ENCODE results near the gene SNCA.

Gene SNCA

GRCh38 chr4:89752932-89753598 lies 83.9 kb downstream of the SNCA start:
- peak; percentile 84 for DNase-seq

GRCh38 chr4:89751416-89751815 lies 85.5 kb downstream of the SNCA start:
- no peak for DNase-seq

DNA sequence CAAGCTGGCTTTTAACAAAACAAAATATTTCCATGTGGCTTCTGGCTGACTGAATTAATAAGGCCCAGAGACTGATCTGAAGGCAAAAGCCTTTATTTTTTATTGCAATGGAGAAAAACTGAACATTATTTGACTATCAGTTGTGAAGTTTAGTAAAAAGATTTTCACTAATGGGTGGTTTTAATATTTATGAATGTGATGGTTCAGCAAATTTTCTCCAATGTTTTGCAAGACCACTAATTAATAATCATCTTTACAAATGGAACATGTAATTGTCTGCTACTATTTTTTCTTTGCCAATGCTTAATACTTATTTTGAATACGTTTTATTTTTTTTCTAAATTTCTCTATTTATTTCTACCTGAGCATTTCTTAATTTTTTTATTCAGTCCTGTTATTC lies 90.6 kb downstream of the SNCA start:
- no peak for DNase-seq

- DNase-seq = no peak
These were observed 91.3 kb downstream of the SNCA start for GRCh38 chr4:89745708-89746107.

DNA sequence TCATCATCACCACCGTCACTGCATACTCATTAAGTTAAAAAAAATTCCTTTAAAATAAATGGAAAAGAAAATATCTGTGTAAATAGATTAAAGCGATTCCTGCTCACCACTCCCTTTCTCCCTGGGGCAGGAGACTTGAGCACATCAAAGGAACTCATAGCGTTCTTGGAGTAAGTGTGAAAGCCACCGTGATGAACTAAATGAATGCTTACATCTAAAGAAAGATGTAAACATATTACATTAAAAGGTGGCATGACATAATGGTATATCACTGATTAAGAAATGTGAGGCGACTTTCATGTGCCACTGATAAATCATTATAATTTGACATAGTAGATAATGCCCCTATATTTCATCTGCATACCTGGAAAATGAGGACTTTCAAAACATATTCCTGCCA lies 92.0 kb downstream of the SNCA start:
- no peak for DNase-seq

DNA sequence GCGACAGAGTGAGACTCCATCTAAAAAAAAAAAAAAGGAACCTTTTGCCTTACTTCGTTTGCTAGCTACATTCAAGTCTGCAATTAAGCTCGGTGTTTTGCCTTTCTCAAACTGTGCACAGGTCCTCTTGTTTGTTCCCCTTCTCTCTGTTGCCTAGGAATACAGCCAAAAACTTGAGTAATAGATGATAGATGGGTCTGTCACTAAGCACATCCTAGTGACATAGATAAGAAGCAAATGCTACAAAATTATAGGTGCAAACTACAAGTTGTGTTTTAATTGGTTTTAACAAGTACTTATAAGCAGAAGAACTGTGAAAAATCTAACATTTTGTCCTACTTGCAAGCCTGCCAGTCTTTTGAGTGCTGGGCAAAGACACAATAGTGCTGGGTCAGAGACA lies 95.2 kb downstream of the SNCA start:
- DNase-seq = no peak

DNA sequence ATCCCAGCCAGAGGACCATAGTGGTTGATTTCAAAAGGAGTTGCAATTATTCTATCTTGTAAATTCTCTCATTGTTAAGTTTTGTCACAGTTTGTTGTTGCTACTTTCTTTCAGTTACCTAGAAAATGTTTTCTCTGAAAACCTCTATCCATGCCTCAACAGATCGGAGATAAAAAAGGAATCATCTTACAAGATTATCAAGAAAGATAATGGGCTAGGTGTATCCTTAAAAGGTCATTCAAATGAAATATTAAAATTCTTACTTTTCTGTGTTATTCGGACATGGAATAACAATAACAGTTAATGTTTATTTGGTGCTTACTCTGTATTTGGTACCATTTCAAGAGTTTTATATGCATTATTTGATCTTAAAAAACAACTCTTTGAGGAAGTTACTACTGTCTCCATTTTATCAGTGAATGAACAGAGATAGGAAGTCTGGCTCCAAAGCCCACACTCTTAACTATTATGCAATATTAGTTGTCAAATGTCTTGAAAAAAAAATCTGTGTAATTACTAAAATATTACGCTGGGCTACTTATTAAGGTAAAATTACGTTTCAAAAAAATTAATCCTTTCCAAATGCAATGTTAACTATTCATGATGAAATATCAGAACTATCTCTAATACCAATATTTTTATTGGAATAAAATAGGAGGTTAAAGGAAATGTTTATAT lies 97.5 kb downstream of the SNCA start:
- DNase-seq = no peak

DNA sequence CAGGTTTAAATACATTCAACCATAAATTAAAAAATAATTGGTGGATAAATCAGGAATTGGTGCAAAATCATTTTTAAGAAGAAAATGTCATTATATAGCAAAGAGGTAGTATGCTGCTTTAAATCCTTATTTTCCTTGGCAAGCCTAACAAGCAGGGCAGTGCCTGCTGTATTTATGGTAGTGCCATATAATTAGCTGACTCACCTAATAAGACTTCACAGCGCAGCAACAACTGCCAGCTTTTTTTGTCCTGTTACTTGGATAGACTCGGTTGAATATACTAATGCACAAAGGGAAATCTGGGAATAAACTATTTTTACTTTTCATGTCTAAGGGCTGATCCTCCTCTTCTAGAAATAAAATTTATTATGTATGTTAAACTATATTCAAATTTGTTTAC lies 99.1 kb downstream of the SNCA start:
- peak; percentile 13 for DNase-seq

GRCh38 chr4:89733946-89734345 lies 103.0 kb downstream of the SNCA start:
- DNase-seq = no peak

DNA sequence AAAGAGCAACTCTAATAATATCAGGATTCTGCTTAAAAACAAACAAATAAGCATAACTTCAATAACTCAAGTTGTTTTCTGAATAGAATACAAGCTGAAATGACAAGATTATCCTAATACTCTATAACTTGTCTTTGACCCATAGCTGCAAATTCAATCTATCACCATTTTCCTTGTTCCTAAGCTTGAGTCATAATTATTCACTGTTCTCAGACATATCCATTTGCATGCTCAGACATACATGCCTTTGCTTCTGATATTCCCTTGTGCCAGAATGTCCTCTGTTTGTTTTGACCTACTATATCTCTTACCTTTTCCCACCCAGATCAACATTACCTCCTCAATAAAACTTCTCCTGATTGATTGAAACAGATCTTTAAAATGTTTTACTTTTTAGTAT lies 109.7 kb downstream of the SNCA start:
- DNase-seq = no peak

- DNase-seq = peak; percentile 15
These were observed 111.7 kb downstream of the SNCA start for GRCh38 chr4:89725268-89725667.

- peak; percentile 88 for DNase-seq
These were observed 112.2 kb downstream of the SNCA start for GRCh38 chr4:89724716-89725115.

DNA sequence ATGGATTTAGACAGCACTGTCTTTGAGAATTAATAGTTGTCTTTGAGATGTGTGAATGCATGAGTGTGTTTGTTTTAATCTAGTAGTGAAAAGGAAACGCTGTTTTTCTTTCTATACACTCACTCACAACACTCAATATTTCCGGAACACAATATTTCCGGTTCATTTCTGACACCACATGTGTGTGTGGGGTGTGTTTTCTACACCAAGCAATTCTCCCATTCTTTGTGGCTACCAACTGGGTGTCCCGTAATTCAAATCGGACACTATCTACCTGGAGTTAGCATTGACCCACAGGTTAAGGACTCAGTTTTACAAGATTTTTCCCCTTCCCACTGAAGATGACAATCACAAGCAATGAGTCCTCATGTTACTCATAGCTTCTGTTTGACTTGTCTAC lies 113.9 kb downstream of the SNCA start:
- DNase-seq = no peak

GRCh38 chr4:89722517-89722916 lies 114.4 kb downstream of the SNCA start:
- no peak for DNase-seq

DNA sequence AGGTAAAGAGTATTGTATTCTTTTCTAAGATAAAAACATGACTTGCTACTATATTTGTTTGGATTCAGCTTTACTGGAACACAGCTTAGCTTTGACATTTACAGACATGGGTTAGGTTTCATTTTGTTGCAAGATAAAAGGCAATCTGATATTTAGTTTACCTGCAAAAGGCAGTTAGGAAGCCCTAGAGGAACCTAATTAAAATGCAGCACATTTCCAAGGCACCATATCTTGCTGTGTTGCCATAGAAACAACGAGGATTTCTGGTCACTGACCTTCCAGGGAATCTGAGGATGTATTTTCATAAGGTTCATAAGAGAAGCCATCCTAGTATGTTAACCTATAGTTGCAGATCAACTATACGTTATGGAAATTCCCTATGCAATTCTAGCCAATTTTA lies 116.0 kb downstream of the SNCA start:
- DNase-seq = no peak

DNA sequence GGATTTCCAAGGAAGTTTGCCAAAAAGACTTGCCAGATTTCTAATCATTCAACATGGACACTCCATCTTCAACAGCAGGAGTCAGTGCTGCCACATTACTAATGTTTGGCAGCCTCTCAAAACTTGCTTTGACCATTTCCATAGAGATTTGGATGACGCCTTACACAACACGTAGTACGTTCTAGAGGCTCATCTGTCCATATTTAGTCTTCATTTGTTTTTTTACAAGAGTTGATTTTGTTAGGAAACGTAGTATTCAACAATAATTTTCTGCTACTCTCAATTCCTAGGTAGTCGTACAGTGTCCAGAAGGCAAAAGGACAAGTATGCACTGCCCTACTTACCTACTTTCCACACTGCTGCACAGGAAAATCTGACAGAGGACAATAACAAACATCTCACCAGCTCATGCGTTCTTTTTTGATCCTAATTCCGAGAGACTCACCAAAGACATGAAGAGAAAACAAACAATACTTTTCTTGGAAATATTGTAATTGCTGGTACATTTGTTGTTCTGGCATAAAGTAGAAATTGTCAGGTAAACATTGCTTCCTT lies 117.3 kb downstream of the SNCA start:
- no peak for DNase-seq

DNA sequence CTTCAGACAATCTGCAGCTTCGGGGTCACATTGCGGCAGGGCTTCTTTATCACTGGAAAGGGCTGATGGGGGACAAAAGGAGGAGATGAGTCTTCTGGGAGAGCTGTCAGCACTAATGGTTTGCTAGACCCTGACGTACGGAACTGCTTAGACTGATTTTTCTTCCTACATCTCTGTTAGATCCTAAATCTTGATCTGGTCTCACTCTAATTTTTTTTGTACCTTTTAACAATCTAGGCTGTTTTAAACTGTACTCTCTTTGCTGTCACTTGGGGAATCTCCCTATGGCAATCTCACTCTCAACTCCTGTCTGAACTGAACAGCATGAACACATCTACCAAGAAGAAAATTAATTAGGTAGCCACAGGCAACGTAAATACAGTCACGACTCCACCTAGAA lies 120.1 kb downstream of the SNCA start:
- no peak for DNase-seq

DNA sequence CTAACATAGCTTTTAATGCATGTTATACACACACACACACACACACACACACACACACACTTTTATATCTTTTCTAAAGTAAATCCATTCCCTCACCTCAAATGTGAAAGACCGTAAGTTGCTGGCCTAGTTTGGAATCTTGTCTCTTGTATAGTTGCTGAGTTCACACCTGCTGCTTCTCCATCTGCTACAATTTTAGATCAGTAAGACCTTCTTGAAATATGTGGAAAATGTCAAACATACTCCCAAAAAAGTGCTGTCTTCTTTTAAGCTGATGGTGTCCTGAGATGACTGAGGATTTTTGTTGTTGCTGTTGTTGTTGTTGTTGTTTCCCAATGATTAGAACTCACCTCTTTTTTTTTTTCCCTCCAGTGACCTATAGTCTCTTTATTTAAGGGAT lies 121.3 kb downstream of the SNCA start:
- no peak for DNase-seq

DNA sequence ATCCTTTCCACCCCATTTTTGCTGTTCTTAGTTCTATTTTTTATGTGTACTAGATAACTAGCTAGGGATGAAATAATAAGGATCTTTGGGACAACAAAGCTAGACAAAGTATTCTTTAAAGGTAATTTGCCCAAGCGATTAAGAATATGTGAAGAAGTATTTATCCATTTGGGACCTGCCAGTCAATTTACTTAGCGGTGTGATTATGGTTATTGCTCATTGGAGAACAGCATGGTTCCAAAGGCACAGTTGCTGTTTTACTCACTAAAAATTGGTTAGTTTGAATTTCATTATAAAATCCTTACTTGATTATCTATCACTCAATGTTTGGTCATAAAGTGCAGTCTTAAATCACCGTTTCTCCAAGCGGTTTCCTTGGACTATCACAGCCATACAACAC lies 124.1 kb downstream of the SNCA start:
- DNase-seq = no peak

DNA sequence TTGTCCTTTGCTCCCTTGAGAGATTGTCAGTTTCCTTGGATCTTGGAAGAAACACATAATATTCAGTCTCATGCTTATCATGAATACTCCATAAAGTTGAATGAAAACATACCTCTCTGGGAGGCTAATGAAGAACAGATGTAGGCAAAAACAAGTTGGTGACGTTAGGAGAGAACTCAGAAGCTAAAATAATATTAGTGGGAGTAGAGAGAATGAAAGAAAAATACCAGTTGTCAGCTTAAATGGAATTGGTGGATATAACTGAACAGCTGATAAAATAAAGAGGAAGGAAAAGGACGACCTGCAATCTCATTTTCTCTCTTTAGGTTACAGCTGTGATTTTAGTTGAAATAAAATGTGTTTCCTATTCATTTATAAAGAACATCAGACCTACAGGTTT lies 124.8 kb downstream of the SNCA start:
- DNase-seq = peak; percentile 68

DNA sequence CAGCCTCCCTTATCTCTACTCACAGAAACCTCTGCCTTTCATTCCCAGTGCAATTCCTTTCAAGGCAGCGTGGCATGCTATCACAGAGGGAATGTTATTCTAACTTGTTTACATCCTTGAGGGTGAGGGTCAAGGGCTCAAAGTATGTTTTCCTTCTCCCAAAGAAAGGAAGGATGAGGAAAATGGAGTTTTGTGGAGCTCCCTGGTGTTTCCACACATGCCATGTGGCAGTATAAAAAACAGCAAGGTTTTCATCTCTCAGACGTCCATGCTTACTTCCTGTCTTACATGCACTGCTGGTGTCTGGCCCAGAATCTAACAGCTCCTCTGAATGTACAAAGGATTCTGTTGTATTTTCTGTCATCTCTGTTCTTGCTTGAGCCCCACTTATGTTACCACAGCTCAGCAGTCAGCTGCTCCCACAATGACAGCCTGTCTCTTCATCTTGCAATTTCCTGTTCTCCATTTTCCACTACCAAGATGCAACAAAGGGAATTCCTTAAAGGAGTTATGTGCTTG lies 128.0 kb downstream of the SNCA start:
- DNase-seq = peak; percentile 11

DNA sequence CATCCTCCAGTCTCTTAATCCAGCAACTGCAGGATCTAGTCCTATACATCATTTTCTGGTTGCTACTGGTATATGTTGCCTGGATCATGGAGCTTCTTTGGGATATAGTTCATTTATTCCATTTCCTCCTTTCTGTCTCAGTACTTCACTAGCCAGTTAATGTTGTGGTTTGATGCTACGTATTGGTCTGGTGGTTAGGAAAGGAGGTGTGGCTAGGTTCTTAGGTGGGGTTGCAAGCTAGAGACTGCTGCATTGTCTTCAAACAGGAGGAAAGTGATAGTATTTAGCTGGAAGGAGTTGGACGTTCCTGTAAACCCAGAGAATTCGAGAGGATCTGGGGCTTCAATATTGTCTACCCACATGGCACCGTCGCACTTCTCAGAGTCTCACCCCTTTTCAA lies 129.5 kb downstream of the SNCA start:
- no peak for DNase-seq

DNA sequence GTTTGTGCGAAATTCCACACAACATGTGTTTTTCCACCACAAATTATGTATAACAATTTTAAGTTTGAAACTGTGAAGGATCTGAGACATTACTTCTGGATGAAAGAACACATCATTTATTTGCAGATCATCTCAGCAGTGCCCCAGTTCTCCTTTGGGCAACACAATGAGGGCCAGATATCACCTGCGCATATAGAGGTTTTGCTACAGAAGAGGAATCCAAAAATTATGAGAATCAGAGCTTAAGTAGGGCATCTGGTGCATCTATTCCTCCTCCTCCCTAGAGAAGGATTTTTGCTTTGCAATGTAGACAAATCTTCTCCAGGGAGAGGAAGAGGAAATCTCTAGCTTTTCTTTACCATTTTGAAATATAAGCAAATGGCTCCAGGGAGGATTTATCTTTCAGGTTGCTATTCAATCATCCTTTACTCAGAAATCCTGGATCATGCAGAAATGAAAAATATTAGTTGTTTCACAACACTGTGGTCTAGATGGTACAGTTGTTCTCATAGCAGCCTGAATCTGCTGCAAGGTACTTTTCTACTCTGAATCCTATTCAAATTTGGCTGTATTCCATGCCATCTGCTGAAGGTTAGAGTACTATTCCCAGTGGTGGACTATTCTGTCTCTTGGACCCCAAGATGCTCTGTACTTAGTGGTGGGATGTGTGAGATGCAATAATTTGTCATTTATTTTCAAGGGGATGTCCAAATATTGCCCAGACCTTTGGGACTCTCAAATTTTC lies 132.1 kb downstream of the SNCA start:
- no peak for DNase-seq
